NB4 (cell line): ENCODE data around the gene PRKCE.

Source experiments
- TF ChIP-seq, protein P1 (sequence below): IDR thresholded peaks from 2 replicates; pipeline ENCODE4 v1.6.1; 2011; ENCODE audit warnings: low read depth, low read length
- TF ChIP-seq, protein P2 (sequence below): IDR thresholded peaks from one replicate; pipeline ENCODE4 v1.5.1; 2012; ENCODE audit warnings: low read depth, low read length

DNA sequence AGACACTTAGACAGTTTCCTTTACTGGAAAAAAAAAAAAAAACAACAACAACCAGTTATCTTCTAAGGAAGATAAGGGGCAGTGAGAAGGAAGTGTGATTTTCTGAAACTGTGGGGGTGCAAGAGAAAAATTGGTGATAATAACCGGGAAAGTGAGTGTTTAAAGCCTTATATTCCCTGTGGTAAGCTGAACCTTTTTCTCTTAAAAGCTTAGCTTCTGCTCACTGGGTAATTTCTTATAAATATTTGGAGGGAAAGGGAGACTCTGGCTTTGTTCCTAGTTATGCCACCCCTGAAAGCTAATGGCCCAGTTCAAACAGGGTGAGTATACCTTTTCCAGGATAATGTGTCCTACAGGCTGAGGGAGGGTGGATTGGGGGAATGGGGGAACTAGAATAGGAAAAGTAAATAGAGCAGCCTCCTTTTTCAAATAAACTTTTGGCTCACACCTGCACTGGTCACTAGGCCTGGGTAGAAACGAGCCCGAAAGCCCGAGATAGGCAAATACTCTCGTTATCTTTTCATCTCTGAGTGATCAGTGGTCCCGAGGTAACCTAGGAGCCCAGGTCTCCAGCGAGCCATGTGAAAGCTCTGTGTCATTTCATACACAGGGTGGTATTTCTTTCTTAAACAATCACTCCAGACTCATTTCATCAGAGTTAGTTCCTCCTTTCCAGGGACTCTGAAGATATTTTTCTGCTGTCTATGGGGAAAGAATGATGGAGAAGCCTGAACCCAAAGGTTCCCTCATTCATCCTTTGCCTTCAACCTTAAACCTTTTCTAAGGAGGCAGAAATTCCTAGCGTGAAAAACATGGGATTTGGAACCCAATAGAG is 24.9 kb upstream of the PRKCE start:
- TF ChIP-seq, protein P1, sequence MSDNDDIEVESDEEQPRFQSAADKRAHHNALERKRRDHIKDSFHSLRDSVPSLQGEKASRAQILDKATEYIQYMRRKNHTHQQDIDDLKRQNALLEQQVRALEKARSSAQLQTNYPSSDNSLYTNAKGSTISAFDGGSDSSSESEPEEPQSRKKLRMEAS: no peak
- TF ChIP-seq, protein P2, sequence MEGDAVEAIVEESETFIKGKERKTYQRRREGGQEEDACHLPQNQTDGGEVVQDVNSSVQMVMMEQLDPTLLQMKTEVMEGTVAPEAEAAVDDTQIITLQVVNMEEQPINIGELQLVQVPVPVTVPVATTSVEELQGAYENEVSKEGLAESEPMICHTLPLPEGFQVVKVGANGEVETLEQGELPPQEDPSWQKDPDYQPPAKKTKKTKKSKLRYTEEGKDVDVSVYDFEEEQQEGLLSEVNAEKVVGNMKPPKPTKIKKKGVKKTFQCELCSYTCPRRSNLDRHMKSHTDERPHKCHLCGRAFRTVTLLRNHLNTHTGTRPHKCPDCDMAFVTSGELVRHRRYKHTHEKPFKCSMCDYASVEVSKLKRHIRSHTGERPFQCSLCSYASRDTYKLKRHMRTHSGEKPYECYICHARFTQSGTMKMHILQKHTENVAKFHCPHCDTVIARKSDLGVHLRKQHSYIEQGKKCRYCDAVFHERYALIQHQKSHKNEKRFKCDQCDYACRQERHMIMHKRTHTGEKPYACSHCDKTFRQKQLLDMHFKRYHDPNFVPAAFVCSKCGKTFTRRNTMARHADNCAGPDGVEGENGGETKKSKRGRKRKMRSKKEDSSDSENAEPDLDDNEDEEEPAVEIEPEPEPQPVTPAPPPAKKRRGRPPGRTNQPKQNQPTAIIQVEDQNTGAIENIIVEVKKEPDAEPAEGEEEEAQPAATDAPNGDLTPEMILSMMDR: no peak
